ENCODE data around the gene NAA30.

DNA sequence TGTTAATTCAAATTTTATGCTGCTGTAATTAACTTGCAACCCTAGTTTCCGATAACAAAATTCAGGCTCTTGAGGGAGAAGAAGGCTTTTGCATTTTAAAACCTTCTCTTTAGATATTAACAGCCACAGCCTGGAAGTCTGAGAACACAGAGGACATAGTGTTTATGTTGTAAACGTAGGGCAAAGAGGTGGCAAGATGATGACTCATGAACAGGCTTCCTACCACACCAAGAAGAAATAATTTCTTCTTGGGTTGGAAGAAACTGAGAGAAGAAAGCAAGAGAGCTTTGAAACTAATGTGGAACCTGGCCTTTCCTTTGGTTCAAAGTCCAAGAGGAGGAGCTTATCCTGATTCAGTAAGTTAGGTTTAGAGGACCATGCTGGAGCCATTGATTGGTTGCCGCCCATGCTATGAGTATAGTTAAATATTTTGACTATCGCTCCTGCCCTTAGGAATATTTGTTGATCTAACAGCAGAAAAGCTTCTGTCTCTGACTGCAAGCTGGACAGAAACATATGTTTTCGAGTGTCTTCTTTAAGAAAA, 71.5 kb downstream of the NAA30 start:
- TF ChIP-seq POLR2A (IDR thresholded peaks at IDR 0.05; ENCODE audit: low read length): no peak
- TF ChIP-seq GATA1 (IDR thresholded peaks at IDR 0.05; ENCODE audit: low read depth, low read length): no peak
